Neural progenitor cell (in vitro differentiated cells): ENCODE results near the gene IFIT1B. TPM values are rescaled to one million over a fixed set of nuclear protein-coding genes. Genes with fewer than 3 reads are reported as not detected.
"Not testable (repeated sequence)": the region's sequence is repeated elsewhere in the genome, so short reads cannot be mapped to it uniquely, and the experiment has no call there.

Experiments used
- DNase-seq: peaks from one replicate; pipeline ENCODE4 v3.0.0-alpha.2; 2016; ENCODE audit warnings: low spot score
- H2AFZ ChIP-seq: fragments of 200-600 bp; sonication (generic); replicated peaks from 2 replicates; pipeline ENCODE4 v1.6.1; 2016; ENCODE audit warnings: antibody characterized with exemption
- H3F3A ChIP-seq: fragments of 200-600 bp; sonication (generic); 2 replicates; pipeline ENCODE4 v1.6.1; 2016; ENCODE audit warnings: antibody characterized with exemption, low read depth
- H3K27ac ChIP-seq: fragments of 200-600 bp; sonication (generic); 2 replicates; pipeline ENCODE4 v1.5.1; 2016; ENCODE audit warnings: mild to moderate bottlenecking
- H3K27me3 ChIP-seq: fragments of 200-600 bp; sonication (generic); 2 replicates; pipeline ENCODE4 v1.6.1; 2016; ENCODE audit warnings: mild to moderate bottlenecking, moderate library complexity
- H3K36me3 ChIP-seq: fragments of 200-600 bp; sonication (generic); 2 replicates; pipeline ENCODE4 v1.5.1; 2016
- H3K4me1 ChIP-seq: fragments of 200-600 bp; sonication (generic); 2 replicates; pipeline ENCODE4 v1.6.1; 2016; ENCODE audit warnings: mixed run types
- H3K4me2 ChIP-seq: fragments of 200-600 bp; sonication (generic); 2 replicates; pipeline ENCODE4 v1.6.1; 2016
- H3K4me3 ChIP-seq: fragments of 200-600 bp; sonication (generic); 2 replicates; pipeline ENCODE4 v1.5.1; 2016
- H3K79me2 ChIP-seq: fragments of 200-600 bp; sonication (generic); 2 replicates; pipeline ENCODE4 v1.6.1; 2016; ENCODE audit warnings: low read depth
- H3K9ac ChIP-seq: fragments of 200-600 bp; sonication (generic); 2 replicates; pipeline ENCODE4 v1.6.1; 2016
- H3K9me3 ChIP-seq: fragments of 200-600 bp; sonication (generic); 2 replicates; pipeline ENCODE4 v1.5.1; 2016; ENCODE audit warnings: low read depth
- H4K20me1 ChIP-seq: fragments of 200-600 bp; sonication (generic); 2 replicates; pipeline ENCODE4 v1.6.1; 2016; ENCODE audit warnings: low read depth
- H3K27ac Mint-ChIP-seq: 3 replicates; pipeline ENCODE4 v1.8.0; 2021; ENCODE audit warnings: mixed read lengths
- H3K27me3 Mint-ChIP-seq: 2 replicates; pipeline ENCODE4 v1.8.0; 2022; ENCODE audit warnings: low read depth, mild to moderate bottlenecking, inconsistent platforms, moderate library complexity, mixed read lengths; ENCODE audit not compliant: insufficient read depth
- H3K36me3 Mint-ChIP-seq: 3 replicates; pipeline ENCODE4 v1.8.0; 2021; ENCODE audit warnings: mixed read lengths
- H3K4me1 Mint-ChIP-seq: 3 replicates; pipeline ENCODE4 v1.8.0; 2021; ENCODE audit warnings: mixed read lengths
- H3K4me3 Mint-ChIP-seq: 3 replicates; pipeline ENCODE4 v1.8.0; 2021; ENCODE audit warnings: mild to moderate bottlenecking, moderate library complexity, mixed read lengths
- H3K9me3 Mint-ChIP-seq: 3 replicates; pipeline ENCODE4 v1.8.0; 2020; ENCODE audit warnings: mixed read lengths
- EZH2 ChIP-seq: fragments of 200-600 bp; sonication (generic); IDR thresholded peaks from 2 replicates; pipeline ENCODE4 v1.6.1; 2017; ENCODE audit warnings: antibody characterized with exemption, mild to moderate bottlenecking, moderate library complexity
- EZH2phosphoT487 ChIP-seq: fragments of 200-600 bp; sonication (generic); IDR thresholded peaks from 2 replicates; pipeline ENCODE4 v1.6.1; 2017; ENCODE audit warnings: antibody characterized with exemption
- total RNA-seq: library from RNA; depleted of rRNA; stranded (reverse); fragments of >200 nt; gene quantifications from 2 replicates; pipeline ENCODE4 v1.2.3, GENCODE V29; 2015; ENCODE audit warnings: low replicate concordance
- TF ChIP-seq, protein P1 (sequence below): fragments of 200-600 bp; sonication (generic); IDR thresholded peaks from 2 replicates; pipeline ENCODE4 v1.5.1; 2017; ENCODE audit warnings: antibody characterized with exemption, mild to moderate bottlenecking

IFIT1B gene
- total RNA-seq, 1 donor from 2014 or later = not detected

DNA sequence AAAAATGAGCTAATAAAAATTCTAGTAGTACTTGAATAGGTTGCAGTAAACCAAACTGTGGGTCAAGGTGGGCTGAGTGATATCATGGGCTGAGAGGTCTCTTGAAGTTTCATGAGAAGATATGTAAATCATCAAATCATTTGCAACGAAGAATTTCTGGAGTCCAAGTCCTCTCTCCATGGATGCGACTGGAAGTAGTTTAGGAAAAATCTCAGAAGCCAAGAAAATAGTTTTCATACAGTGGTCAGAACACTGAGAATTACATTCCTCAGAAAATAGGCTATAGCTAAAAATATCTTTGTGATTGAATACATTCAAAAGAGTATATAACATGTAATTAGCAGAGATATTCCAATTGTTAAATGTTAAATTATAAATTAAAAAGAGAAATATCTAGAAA is 10.9 kb downstream of the IFIT1B start:
- DNase-seq = no peak
- Histone ChIP-seq H2AFZ (no peak overlapping the region), H3K4me1 (peaks cover 10% of the 10 kb centered on the region), H3K9me3 (no peaks in the 10 kb centered on the region), H3K36me3 (no peaks in the 10 kb centered on the region), H3K27ac (no peak overlapping the region), H3K79me2 (no peaks in the 10 kb centered on the region), H3K4me3 (no peak overlapping the region), H3K4me2 (no peak overlapping the region), H3K27me3 (no peaks in the 10 kb centered on the region), H3K9ac (no peak overlapping the region), H4K20me1 (no peaks in the 10 kb centered on the region), H3F3A (no peaks in the 10 kb centered on the region)
- H3K27me3 Mint-ChIP-seq = no peaks in the 10 kb centered on the region
- H3K36me3 Mint-ChIP-seq = no peaks in the 10 kb centered on the region
- no peak overlapping the region for H3K4me3 Mint-ChIP-seq
- no peak for TF ChIP-seq EZH2
- TF ChIP-seq EZH2phosphoT487 = no peak
- TF ChIP-seq, protein P1, sequence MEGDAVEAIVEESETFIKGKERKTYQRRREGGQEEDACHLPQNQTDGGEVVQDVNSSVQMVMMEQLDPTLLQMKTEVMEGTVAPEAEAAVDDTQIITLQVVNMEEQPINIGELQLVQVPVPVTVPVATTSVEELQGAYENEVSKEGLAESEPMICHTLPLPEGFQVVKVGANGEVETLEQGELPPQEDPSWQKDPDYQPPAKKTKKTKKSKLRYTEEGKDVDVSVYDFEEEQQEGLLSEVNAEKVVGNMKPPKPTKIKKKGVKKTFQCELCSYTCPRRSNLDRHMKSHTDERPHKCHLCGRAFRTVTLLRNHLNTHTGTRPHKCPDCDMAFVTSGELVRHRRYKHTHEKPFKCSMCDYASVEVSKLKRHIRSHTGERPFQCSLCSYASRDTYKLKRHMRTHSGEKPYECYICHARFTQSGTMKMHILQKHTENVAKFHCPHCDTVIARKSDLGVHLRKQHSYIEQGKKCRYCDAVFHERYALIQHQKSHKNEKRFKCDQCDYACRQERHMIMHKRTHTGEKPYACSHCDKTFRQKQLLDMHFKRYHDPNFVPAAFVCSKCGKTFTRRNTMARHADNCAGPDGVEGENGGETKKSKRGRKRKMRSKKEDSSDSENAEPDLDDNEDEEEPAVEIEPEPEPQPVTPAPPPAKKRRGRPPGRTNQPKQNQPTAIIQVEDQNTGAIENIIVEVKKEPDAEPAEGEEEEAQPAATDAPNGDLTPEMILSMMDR = no peak
- no peaks in the 10 kb centered on the region for H3K9me3 Mint-ChIP-seq
- H3K4me1 Mint-ChIP-seq = peaks cover 12% of the 10 kb centered on the region
- no peak overlapping the region for H3K27ac Mint-ChIP-seq

DNA sequence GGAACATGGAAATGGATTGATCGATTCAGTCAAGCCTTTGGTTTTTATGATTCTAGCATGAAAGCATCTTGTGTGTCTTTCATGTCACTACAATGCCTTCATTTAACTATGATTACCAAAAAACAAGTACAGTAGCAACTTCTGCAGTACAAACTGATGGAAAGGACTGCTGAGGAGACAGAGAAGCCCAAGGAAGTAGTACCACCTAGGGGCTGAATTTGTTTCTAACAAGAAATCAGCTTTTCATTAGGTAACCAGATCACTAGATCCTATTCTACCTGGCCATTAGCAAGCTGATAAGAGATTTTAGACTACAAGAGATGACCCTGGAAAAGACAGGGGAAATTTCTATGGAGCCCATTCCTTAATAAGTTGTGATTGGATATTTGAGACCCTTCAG is 11.4 kb downstream of the IFIT1B start:
- H3K4me3 ChIP-seq = no peak overlapping the region
- H3K4me2 ChIP-seq = no peak overlapping the region
- Mint-ChIP-seq H3K4me3 (no peak overlapping the region), H3K9me3 (no peaks in the 10 kb centered on the region), H3K27ac (no peak overlapping the region), H3K27me3 (no peaks in the 10 kb centered on the region), H3K4me1 (peaks cover 12% of the 10 kb centered on the region), H3K36me3 (no peaks in the 10 kb centered on the region)
- H3K36me3 ChIP-seq = no peaks in the 10 kb centered on the region
- no peaks in the 10 kb centered on the region for H3F3A ChIP-seq
- H3K27ac ChIP-seq = no peak overlapping the region
- DNase-seq = peak; percentile 11
- no peaks in the 10 kb centered on the region for H4K20me1 ChIP-seq
- H3K9ac ChIP-seq = no peak overlapping the region
- no peaks in the 10 kb centered on the region for H3K9me3 ChIP-seq
- TF ChIP-seq, protein P1 = peak; percentile 39
- TF ChIP-seq EZH2 = no peak
- H3K79me2 ChIP-seq = no peaks in the 10 kb centered on the region
- peaks cover 10% of the 10 kb centered on the region for H3K4me1 ChIP-seq
- no peaks in the 10 kb centered on the region for H3K27me3 ChIP-seq
- H2AFZ ChIP-seq = no peak overlapping the region

- DNase-seq = no peak
- Mint-ChIP-seq H3K27ac (no peak overlapping the region), H3K27me3 (no peaks in the 10 kb centered on the region), H3K4me3 (no peak overlapping the region), H3K9me3 (no peaks in the 10 kb centered on the region), H3K4me1 (peaks cover 12% of the 10 kb centered on the region), H3K36me3 (no peaks in the 10 kb centered on the region)
- peaks cover 10% of the 10 kb centered on the region for H3K4me1 ChIP-seq
- no peak overlapping the region for H3K27ac ChIP-seq
- TF ChIP-seq EZH2 = no peak
- no peak for TF ChIP-seq EZH2phosphoT487
- TF ChIP-seq, protein P1 = no peak
- no peak overlapping the region for H3K4me2 ChIP-seq
- H3K4me3 ChIP-seq = no peak overlapping the region
- H2AFZ ChIP-seq = no peak overlapping the region
- no peaks in the 10 kb centered on the region for H3K27me3 ChIP-seq
- no peaks in the 10 kb centered on the region for H3K36me3 ChIP-seq
- H3F3A ChIP-seq = no peaks in the 10 kb centered on the region
- no peaks in the 10 kb centered on the region for H4K20me1 ChIP-seq
- no peaks in the 10 kb centered on the region for H3K9me3 ChIP-seq
- no peak overlapping the region for H3K9ac ChIP-seq
- H3K79me2 ChIP-seq = no peaks in the 10 kb centered on the region
These were observed 12.8 kb downstream of the IFIT1B start for GRCh38 chr10:89390476-89391225.

DNA sequence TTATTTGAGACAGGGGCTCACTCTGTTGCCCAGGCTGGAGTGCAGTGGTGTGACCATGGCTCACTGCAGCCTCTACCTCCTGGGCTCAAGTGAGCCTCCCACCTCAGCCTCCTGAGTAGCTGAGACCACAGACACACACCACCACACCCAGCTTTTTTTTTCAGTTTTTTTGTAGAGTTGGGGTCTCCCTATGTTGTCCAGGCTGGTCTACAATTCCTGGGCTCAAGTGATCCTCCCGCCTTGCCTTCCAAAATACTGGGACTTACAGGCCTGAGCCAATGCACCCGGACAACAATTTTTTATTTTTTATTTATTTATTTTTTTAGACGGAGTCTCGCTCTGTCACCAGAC is 13.3 kb downstream of the IFIT1B start:
- H2AFZ ChIP-seq, H3K27ac Mint-ChIP-seq, H3K9ac ChIP-seq, H3K36me3 Mint-ChIP-seq, H3K36me3 ChIP-seq, H3K27me3 ChIP-seq, DNase-seq, H3F3A ChIP-seq, H3K4me3 ChIP-seq, H3K4me3 Mint-ChIP-seq, H3K4me2 ChIP-seq, H3K9me3 ChIP-seq, H3K27me3 Mint-ChIP-seq, H4K20me1 ChIP-seq, H3K27ac ChIP-seq, H3K9me3 Mint-ChIP-seq, H3K79me2 ChIP-seq: not testable (repeated sequence)
- peaks cover 10% of the 10 kb centered on the region for H3K4me1 ChIP-seq
- peaks cover 12% of the 10 kb centered on the region for H3K4me1 Mint-ChIP-seq
